HG03575 (cell line): ENCODE data around the gene HPCAL1.
"Not testable (repeated sequence)": the region's sequence is repeated elsewhere in the genome, so short reads cannot be mapped to it uniquely, and the experiment has no call there.

ENCODE experiments used
- ATAC-seq: cut with Tn5 transposase; IDR thresholded peaks from one replicate; pipeline ENCODE4 v1.9.1; 2021; ENCODE audit not compliant: unreplicated experiment, insufficient number of reproducible peaks, low FRiP score; ENCODE audit errors: extremely low read depth

HPCAL1 gene

DNA sequence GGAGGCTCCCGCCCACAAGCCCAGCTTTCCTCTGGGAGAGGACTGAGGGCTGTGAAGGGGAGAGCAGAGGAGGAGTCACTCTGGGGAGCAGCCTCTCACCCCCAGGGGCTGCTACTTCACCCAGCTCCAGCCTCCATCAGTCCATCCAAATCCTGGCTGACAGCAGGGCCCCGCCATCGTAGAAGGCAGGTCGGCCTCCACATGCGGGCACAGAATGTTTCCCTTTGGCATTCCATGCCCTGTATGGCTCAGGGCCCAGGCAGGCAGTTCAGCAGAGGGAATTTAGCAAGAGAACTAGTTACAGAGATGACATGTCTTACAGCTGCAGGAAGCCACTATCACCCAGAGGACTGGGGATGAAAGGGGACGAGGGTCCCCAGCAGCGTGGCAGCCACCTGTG is 151.8 kb downstream of the HPCAL1 start:
- ATAC-seq = no peak

GRCh38 chr2:10457195-10457594 is 154.5 kb downstream of the HPCAL1 start:
- ATAC-seq = not testable (repeated sequence)

GRCh38 chr2:10457846-10458598 is 155.3 kb downstream of the HPCAL1 start:
- ATAC-seq = no peak

DNA sequence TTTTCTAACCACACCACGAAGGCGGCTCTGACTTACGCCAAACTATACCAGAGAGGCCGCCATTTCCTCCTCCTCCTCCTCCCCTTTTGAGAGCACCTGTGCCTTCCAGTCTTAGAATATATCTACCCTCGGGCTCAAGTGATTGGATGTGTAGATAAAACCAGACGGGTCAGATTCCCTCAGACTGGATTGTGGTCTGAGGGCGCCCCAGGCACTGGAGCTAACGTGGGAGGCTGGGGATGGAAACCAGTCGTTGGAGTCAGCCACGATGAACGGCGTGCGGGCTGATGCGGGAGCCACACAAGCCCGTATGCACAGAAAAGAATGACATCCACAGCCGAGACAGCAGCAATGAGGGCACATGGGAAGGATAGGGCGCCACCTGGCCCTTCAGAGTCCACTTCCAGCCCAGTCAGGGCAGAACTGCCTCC is 157.7 kb downstream of the HPCAL1 start:
- ATAC-seq = no peak

GRCh38 chr2:10462178-10463083 is 159.7 kb downstream of the HPCAL1 start:
- ATAC-seq = no peak

DNA sequence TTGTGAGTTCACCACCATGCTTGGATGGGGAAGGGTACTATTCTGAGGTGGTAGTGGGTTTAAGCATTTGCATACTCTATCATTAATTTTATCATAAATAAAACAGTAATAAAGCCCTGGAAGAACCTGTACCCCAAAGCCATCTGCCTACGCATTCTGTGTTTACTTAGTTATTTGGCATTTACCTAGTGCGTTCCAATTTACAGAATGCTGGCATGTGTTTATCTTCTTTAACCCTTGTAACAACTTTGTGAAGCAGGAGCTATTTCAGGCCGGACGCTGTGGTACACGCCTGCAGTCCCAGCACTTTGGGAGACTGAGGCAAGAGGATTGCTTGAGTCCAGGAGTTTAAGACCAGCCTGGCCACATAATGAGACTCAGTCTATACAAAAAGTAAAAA is 163.2 kb downstream of the HPCAL1 start:
- no peak for ATAC-seq

DNA sequence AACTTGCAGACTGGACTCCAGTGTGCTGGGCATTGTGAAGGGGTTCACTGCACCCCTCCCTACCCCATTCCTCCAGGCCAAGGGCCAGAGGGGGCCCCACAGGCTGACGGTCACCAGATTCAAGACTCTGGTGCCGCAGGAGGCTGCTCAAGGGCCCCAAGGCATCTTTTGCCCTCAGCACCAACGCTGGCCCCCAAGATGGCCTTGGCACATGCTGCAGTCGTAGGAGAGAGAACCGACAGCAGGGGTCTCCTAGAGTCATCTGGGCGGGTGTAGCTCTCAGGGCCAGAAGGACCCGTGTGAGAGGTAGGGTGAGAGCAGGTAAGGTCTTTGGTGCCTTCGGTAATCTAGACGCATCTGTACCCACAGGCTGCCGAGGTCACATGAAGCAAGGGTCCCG is 164.1 kb downstream of the HPCAL1 start:
- no peak for ATAC-seq

DNA sequence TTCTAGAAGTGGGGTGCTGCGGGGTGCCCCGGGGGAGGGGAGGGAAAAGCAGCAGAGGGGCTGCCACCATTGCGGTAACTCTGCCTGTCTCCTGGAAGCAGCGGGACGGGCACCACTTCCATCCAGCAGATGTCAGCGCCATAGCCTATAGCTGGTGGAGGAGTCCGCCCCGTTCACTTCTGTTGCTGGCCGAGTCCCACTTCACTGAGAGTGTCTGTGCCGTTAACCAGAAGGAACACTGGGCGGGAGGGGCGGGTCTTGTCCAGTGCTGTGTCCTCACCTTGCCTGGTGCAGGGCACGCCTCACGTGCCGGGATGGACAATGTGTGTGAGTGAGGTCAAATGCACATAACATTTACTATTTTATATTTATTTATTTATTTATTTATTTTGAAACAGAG is 164.7 kb downstream of the HPCAL1 start:
- ATAC-seq = no peak

- no peak for ATAC-seq
Measured at GRCh38 chr2:10469301-10469700, 166.6 kb downstream of the HPCAL1 start.

DNA sequence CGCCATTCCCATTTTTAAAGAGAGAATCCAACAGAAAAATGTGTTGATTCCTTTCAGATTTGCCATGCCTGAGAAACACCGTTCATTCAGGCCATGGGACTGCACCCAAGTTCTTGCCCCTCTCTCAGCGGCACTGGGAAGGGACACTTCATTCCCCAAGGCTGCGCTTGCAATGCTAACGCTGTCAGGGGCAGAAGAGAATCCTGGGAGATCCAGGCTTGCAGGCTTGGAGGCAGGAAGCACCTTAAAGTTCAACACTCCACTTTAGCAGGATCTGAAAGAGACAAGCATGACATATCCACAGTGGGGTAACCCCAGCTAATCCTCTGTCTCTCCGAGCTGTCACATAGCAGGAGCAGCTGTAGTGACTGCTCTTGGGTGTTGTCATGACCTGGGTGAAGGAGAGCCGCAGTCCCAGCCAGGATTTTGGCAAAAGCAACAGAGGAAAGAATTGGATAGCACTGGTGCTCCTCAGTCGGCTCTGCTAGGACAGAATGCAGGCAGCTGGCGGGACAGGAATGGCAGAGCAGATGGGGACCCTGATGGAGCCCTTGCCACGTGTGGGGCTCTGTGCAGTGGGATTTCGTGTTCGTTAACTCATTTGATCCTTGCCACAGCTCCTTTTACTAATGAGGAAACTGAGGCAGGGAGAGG is 167.4 kb downstream of the HPCAL1 start:
- ATAC-seq = no peak

- ATAC-seq = no peak
Measured at GRCh38 chr2:10471046-10471571, 168.4 kb downstream of the HPCAL1 start.

DNA sequence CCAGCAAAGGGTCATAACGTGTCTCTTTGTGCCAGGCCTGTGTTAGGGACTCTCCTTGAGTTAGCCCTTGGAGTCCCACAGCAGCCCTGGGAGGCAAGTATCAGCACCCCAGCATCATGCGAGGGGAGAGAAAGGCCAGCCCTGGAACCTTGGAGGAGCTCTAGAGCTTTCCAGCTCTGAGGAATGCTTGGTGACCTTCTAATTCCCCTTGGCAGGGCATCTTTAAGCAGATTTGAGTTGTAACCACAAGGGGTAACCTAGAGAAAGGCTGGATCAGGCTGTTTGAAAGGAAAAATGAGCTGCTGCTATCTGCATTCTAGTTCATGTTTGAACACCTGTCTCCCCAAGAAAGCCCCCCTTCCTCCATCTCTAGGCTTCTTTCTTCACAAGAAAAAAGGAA is 169.3 kb downstream of the HPCAL1 start:
- ATAC-seq = no peak

GRCh38 chr2:10473121-10473756 is 170.5 kb downstream of the HPCAL1 start:
- ATAC-seq = no peak

- no peak for ATAC-seq
Measured at GRCh38 chr2:10475221-10475722, 172.6 kb downstream of the HPCAL1 start.

- no peak for ATAC-seq
Measured at GRCh38 chr2:10475811-10476660, 173.3 kb downstream of the HPCAL1 start.

DNA sequence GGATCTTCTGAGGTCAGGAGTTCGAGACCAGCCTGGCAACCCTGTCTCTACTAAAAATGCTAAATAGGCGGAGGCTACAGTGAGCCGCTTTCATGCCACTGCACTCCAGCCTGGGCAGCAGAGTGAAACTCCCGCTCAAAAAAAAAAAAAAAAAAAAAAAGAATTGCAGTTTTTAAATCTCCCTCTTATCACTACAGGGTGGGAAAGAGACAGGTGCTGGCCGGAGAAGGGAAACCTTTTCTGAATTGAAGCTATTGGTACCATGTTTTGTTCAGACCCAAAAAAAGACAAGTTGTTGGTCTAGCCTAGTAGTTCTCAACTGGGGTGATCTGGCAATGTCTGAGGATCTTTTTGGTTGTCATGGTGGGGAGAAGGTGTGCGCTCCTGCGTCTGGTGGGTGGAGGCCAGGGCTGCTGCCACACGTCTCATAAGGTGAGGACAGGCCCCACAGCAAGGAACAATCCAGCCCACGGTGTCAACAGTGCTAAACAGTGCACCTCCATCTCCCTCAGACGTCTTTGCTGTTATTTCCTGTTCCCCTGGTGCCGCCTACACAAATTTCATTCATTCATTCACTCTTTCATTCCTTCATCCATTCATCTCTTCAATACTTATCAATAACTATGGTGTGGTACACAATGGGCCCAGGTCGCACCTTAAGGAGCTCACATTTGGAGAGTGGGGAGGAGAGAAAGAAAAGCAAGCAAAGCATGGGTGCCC is 174.2 kb downstream of the HPCAL1 start:
- ATAC-seq = no peak
